ENCODE data around the gene SLC3A2. TPM values are rescaled to one million over a fixed set of nuclear protein-coding genes. Genes with fewer than 3 reads are reported as not detected.
"Not testable (repeated sequence)": the region's sequence is repeated elsewhere in the genome, so short reads cannot be mapped to it uniquely, and the experiment has no call there.

SLC3A2 gene
- polyA plus RNA-seq, 1 donor = 182 TPM

DNA sequence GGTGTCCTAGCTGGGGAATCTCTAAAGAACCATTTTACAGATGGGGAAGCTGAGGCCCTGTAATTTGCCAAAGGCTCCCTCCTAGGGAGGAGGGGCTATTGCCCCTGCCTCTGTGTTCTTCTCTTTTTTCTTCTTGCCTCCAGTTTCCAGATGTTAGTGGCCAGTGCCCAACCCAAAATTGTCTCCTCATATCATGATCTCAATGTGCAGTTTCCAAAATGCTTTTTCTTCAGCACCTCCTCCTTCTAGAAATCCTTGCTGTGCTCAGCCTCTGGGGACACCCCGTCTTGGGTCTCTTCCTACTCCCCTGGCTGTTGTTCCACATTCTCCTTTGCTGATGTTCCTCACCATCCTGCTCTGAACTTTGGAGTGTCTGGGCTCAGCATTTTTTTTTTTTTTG lies 50.0 kb downstream of the SLC3A2 start:
- Histone ChIP-seq H3K4me1 (ENCODE audit: control insufficient read depth, insufficient read depth, low read length) (peaks cover 21% of the 10 kb centered on the region), H3K27me3 (ENCODE audit: control insufficient read depth, insufficient read depth, low read length) (peaks cover 27% of the 10 kb centered on the region), H3K9me3 (ENCODE audit: control insufficient read depth, low read depth, low read length) (peaks cover 11% of the 10 kb centered on the region), H3K36me3 (ENCODE audit: control insufficient read depth, insufficient read depth, low read length) (no peaks in the 10 kb centered on the region), H3K4me3 (ENCODE audit: low read length) (no peak overlapping the region), H3K27ac (ENCODE audit: low read length) (no peak overlapping the region)
- no peak for DNase-seq
- WGBS (ENCODE audit: insufficient coverage, low lambda C conversion rate) = no CpG with 5 or more reads among the region's 1 CpG

- H3K27ac ChIP-seq (ENCODE audit: low read length) = no peak overlapping the region
- no peak overlapping the region for H3K4me3 ChIP-seq (ENCODE audit: low read length)
- peaks cover 11% of the 10 kb centered on the region for H3K4me1 ChIP-seq (ENCODE audit: control insufficient read depth, insufficient read depth, low read length)
- H3K9me3 ChIP-seq (ENCODE audit: control insufficient read depth, low read depth, low read length) = peaks cover 3% of the 10 kb centered on the region
- no CpG with 5 or more reads among the region's 8 CpGs for WGBS (ENCODE audit: insufficient coverage, low lambda C conversion rate)
- no peaks in the 10 kb centered on the region for H3K36me3 ChIP-seq (ENCODE audit: control insufficient read depth, insufficient read depth, low read length)
- H3K27me3 ChIP-seq (ENCODE audit: control insufficient read depth, insufficient read depth, low read length) = peaks cover 17% of the 10 kb centered on the region
- no peak for DNase-seq
Measured at GRCh38 chr11:62931499-62932278, 51.0 kb downstream of the SLC3A2 start.

DNA sequence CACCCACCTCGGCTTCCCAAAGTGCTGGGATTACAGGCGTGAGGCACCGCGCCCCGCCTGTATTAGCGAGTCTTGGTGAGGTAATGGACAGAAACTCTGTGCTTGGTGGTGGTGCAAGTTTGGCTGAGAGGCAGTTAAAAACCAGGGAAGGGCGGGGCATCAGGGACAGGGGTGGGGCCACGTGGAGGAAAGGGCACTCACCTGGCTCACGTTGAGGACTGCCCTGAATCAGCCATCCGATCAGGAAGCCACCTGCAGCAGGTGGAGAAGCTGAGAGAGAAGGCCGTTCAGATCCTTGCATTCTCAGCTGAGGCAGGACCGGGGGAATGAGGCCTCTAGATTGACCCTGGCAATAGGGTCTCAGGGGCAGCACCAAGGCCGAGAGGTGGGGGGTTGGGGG lies 52.6 kb downstream of the SLC3A2 start:
- no peaks in the 10 kb centered on the region for H3K36me3 ChIP-seq (ENCODE audit: control insufficient read depth, insufficient read depth, low read length)
- H3K27me3 ChIP-seq (ENCODE audit: control insufficient read depth, insufficient read depth, low read length) = peaks cover 1% of the 10 kb centered on the region
- H3K4me1 ChIP-seq (ENCODE audit: control insufficient read depth, insufficient read depth, low read length) = peaks cover 6% of the 10 kb centered on the region
- no CpG with 5 or more reads among the region's 13 CpGs for WGBS (ENCODE audit: insufficient coverage, low lambda C conversion rate)
- H3K27ac ChIP-seq (ENCODE audit: low read length) = no peak overlapping the region
- no peak overlapping the region for H3K4me3 ChIP-seq (ENCODE audit: low read length)
- no peak for DNase-seq
- H3K9me3 ChIP-seq (ENCODE audit: control insufficient read depth, low read depth, low read length) = no peaks in the 10 kb centered on the region

- Histone ChIP-seq H3K4me3 (ENCODE audit: low read length) (no peak overlapping the region), H3K4me1 (ENCODE audit: control insufficient read depth, insufficient read depth, low read length) (peaks cover 6% of the 10 kb centered on the region), H3K9me3 (ENCODE audit: control insufficient read depth, low read depth, low read length) (no peaks in the 10 kb centered on the region), H3K27ac (ENCODE audit: low read length) (no peak overlapping the region), H3K27me3 (ENCODE audit: control insufficient read depth, insufficient read depth, low read length) (no peaks in the 10 kb centered on the region), H3K36me3 (ENCODE audit: control insufficient read depth, insufficient read depth, low read length) (no peaks in the 10 kb centered on the region)
- no CpG with 5 or more reads among the region's 5 CpGs for WGBS (ENCODE audit: insufficient coverage, low lambda C conversion rate)
- DNase-seq = no peak
Measured at GRCh38 chr11:62933750-62934495, 53.2 kb downstream of the SLC3A2 start.

DNA sequence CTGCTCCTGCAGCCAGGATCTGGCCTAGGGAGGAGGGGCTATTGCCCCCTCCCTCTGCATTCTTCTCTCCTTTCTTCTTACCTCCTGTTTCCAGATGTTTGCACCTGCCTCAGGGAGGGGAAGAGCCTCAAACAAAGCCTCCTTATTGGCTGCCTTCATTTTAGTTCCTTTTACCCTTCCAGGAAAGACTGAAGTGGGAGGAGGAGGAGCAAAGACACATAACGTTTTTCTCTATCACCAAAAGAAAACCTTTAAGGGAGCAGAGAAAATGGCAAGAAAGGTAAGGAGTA lies 53.7 kb downstream of the SLC3A2 start:
- H3K4me1 ChIP-seq (ENCODE audit: control insufficient read depth, insufficient read depth, low read length) = peaks cover 6% of the 10 kb centered on the region
- no peaks in the 10 kb centered on the region for H3K36me3 ChIP-seq (ENCODE audit: control insufficient read depth, insufficient read depth, low read length)
- DNase-seq = no peak
- no CpG with 5 or more reads among the region's 1 CpG for WGBS (ENCODE audit: insufficient coverage, low lambda C conversion rate)
- no peaks in the 10 kb centered on the region for H3K9me3 ChIP-seq (ENCODE audit: control insufficient read depth, low read depth, low read length)
- H3K27ac ChIP-seq (ENCODE audit: low read length) = no peak overlapping the region
- no peaks in the 10 kb centered on the region for H3K27me3 ChIP-seq (ENCODE audit: control insufficient read depth, insufficient read depth, low read length)
- no peak overlapping the region for H3K4me3 ChIP-seq (ENCODE audit: low read length)

DNA sequence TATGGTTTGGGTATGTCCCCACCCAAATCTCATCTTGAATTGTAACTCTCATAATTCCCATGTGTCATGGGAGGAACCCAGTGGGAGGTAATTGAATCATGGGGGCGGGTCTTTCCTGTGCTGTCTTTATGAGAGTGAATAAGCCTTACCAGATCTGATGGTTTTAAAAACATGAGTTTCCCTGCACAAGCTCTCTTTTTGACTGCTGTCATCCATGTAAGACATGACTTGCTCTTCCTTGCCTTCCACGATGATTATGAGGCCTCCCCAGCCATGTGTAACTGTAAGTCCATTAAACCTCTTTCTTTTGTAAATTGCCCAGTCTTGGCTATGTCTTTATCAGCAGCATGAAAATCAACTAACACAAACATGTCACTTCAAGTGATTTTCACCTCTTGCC lies 56.8 kb downstream of the SLC3A2 start:
- not testable (repeated sequence) for DNase-seq; H3K27ac ChIP-seq (ENCODE audit: low read length); H3K36me3 ChIP-seq (ENCODE audit: control insufficient read depth, insufficient read depth, low read length); H3K4me1 ChIP-seq (ENCODE audit: control insufficient read depth, insufficient read depth, low read length); H3K4me3 ChIP-seq (ENCODE audit: low read length); H3K9me3 ChIP-seq (ENCODE audit: control insufficient read depth, low read depth, low read length); H3K27me3 ChIP-seq (ENCODE audit: control insufficient read depth, insufficient read depth, low read length)
- WGBS (ENCODE audit: insufficient coverage, low lambda C conversion rate) = no CpG with 5 or more reads among the region's 2 CpGs

Other genes with a start within 250 kb of the SLC3A2 start
- 272 TPM for gene GANAB, start 234.3 kb upstream of the SLC3A2 start, polyA plus RNA-seq
- gene INTS5, start 227.6 kb upstream of the SLC3A2 start, polyA plus RNA-seq = 15.2 TPM
- 60.4 TPM for gene C11orf98, start 215.7 kb upstream of the SLC3A2 start, polyA plus RNA-seq
- 8.7 TPM for gene CSKMT, start 215.6 kb upstream of the SLC3A2 start, polyA plus RNA-seq
- 10.4 TPM for gene UQCC3, start 209.2 kb upstream of the SLC3A2 start, polyA plus RNA-seq
- gene LBHD1, start 208.6 kb upstream of the SLC3A2 start, polyA plus RNA-seq = 5.7 TPM
- gene UBXN1, start 201.8 kb upstream of the SLC3A2 start, polyA plus RNA-seq = 146 TPM
- 2.9 TPM for gene LRRN4CL, start 191.4 kb upstream of the SLC3A2 start, polyA plus RNA-seq
- 38.6 TPM for gene BSCL2, start 173.5 kb upstream of the SLC3A2 start, polyA plus RNA-seq
- gene GNG3, start 173.2 kb upstream of the SLC3A2 start, polyA plus RNA-seq = 10.9 TPM
- gene HNRNPUL2, start 153.4 kb upstream of the SLC3A2 start, polyA plus RNA-seq = 65.1 TPM
- 37.9 TPM for gene TTC9C, start 152.4 kb upstream of the SLC3A2 start, polyA plus RNA-seq
- 7.2 TPM for gene ZBTB3, start 126.7 kb upstream of the SLC3A2 start, polyA plus RNA-seq
- gene POLR2G, start 119.3 kb upstream of the SLC3A2 start, polyA plus RNA-seq = 87.5 TPM
- gene TAF6L, start 109.5 kb upstream of the SLC3A2 start, polyA plus RNA-seq = 28.5 TPM
- gene TMEM179B, start 93.5 kb upstream of the SLC3A2 start, polyA plus RNA-seq = 69.5 TPM
- gene TMEM223, start 88.9 kb upstream of the SLC3A2 start, polyA plus RNA-seq = 18.4 TPM
- gene NXF1, start 75.5 kb upstream of the SLC3A2 start, polyA plus RNA-seq = 89.3 TPM
- gene STX5, start 48.8 kb upstream of the SLC3A2 start, polyA plus RNA-seq = 42.4 TPM
- 0.76 TPM for gene TEX54, start 48.1 kb upstream of the SLC3A2 start, polyA plus RNA-seq
- gene WDR74, start 41.3 kb upstream of the SLC3A2 start, polyA plus RNA-seq = 38.4 TPM
- gene CHRM1, start 40.5 kb downstream of the SLC3A2 start, polyA plus RNA-seq = 1.3 TPM
- not detected for gene SLC22A6, start 104.1 kb downstream of the SLC3A2 start, polyA plus RNA-seq
- 0.07 TPM for gene SLC22A8, start 134.9 kb downstream of the SLC3A2 start, polyA plus RNA-seq

Measured in large intestine (tissue), 3 donors.